AG10803 (cell line): ENCODE results near the gene CMC4.

Experiments
- DNase-seq: peaks from one replicate; pipeline ENCODE4 v3.0.0; 2010; ENCODE audit warnings: low read depth
- H3K4me3 ChIP-seq: 2 replicates; pipeline ENCODE4 v1.5.1; 2011; ENCODE audit warnings: mild to moderate bottlenecking, low read length, control low read depth
- CTCF ChIP-seq: conservative IDR thresholded peaks from 2 replicates; pipeline ENCODE4 v1.5.1; 2011; ENCODE audit warnings: mild to moderate bottlenecking, low read length, control low read depth, inconsistent platforms

The CMC4 gene

GRCh38 chrX:155055494-155055893 lies 15.4 kb downstream of the CMC4 start:
- TF ChIP-seq CTCF = no peak
- DNase-seq = no peak
- H3K4me3 ChIP-seq = no peak overlapping the region

GRCh38 chrX:155054255-155054654 lies 16.7 kb downstream of the CMC4 start:
- DNase-seq = no peak
- no peak for TF ChIP-seq CTCF
- no peak overlapping the region for H3K4me3 ChIP-seq

GRCh38 chrX:155053656-155054055 lies 17.3 kb downstream of the CMC4 start:
- no peak overlapping the region for H3K4me3 ChIP-seq
- no peak for DNase-seq
- TF ChIP-seq CTCF = no peak

- no peak for TF ChIP-seq CTCF
- DNase-seq = no peak
- no peak overlapping the region for H3K4me3 ChIP-seq
Measured at GRCh38 chrX:155052738-155053498, 18.0 kb downstream of the CMC4 start.

- peak; percentile 62 for TF ChIP-seq CTCF
- no peak overlapping the region for H3K4me3 ChIP-seq
- peak; percentile 58 for DNase-seq
Measured at GRCh38 chrX:155048977-155049619, 21.8 kb downstream of the CMC4 start.

- H3K4me3 ChIP-seq = no peak overlapping the region
- DNase-seq = no peak
- no peak for TF ChIP-seq CTCF
Measured at GRCh38 chrX:155046811-155047528, 24.0 kb downstream of the CMC4 start.
